WTC11 (cell line): Measurements from ENCODE around the gene HID1.

Experiments
- CBFB ChIP-seq: sonication (generic); formaldehyde crosslinking; IDR thresholded peaks from 2 replicates; pipeline ENCODE4 v1.8.1; 2022; ENCODE audit warnings: mild to moderate bottlenecking, low read depth, missing genetic modification reagents
- CREB1 ChIP-seq: sonication (generic); formaldehyde crosslinking; IDR thresholded peaks from 2 replicates; pipeline ENCODE4 v1.8.0; 2023; ENCODE audit warnings: mild to moderate bottlenecking, missing genetic modification reagents
- FOXJ3 ChIP-seq: sonication (generic); formaldehyde crosslinking; IDR thresholded peaks from 2 replicates; pipeline ENCODE4 v1.9.0; 2021; ENCODE audit warnings: missing genetic modification reagents, mild to moderate bottlenecking, borderline replicate concordance
- IRF2 ChIP-seq: sonication (generic); formaldehyde crosslinking; IDR thresholded peaks from 2 replicates; pipeline ENCODE4 v1.8.0; 2022; ENCODE audit warnings: low read depth, missing genetic modification reagents, borderline replicate concordance
- KAT7 ChIP-seq: sonication (generic); formaldehyde crosslinking; IDR thresholded peaks from 2 replicates; pipeline ENCODE4 v1.8.1; 2023; ENCODE audit warnings: missing genetic modification reagents, mild to moderate bottlenecking, borderline replicate concordance
- TCF7 ChIP-seq: sonication (generic); formaldehyde crosslinking; IDR thresholded peaks from 2 replicates; pipeline ENCODE4 v1.8.0; 2022; ENCODE audit warnings: mild to moderate bottlenecking, low read depth, missing genetic modification reagents, moderate library complexity
- TEAD4 ChIP-seq: sonication (generic); formaldehyde crosslinking; IDR thresholded peaks from 2 replicates; pipeline ENCODE4 v1.8.0; 2022; ENCODE audit warnings: mild to moderate bottlenecking, missing genetic modification reagents
- ZNF317 ChIP-seq: sonication (generic); formaldehyde crosslinking; IDR thresholded peaks from 2 replicates; pipeline ENCODE4 v1.8.1; 2023; ENCODE audit warnings: low read depth, mild to moderate bottlenecking, moderate library complexity, missing genetic modification reagents, borderline replicate concordance
- TF ChIP-seq, protein P1 (sequence below): fragments of 200-600 bp; IDR thresholded peaks from 2 replicates; pipeline ENCODE4 v1.8.0; 2022; ENCODE audit warnings: antibody characterized with exemption
- TF ChIP-seq, protein P2 (sequence below): sonication (generic); formaldehyde crosslinking; IDR thresholded peaks from 2 replicates; pipeline ENCODE4 v1.8.0; 2022; ENCODE audit warnings: mild to moderate bottlenecking, missing genetic modification reagents
- TF ChIP-seq, protein P3 (sequence below): sonication (generic); formaldehyde crosslinking; IDR thresholded peaks from 2 replicates; pipeline ENCODE4 v1.8.1; 2023; ENCODE audit warnings: mild to moderate bottlenecking, missing genetic modification reagents
- TF ChIP-seq, protein P4 (sequence below): sonication (generic); formaldehyde crosslinking; IDR thresholded peaks from 2 replicates; pipeline ENCODE4 v1.8.0; 2022; ENCODE audit warnings: mild to moderate bottlenecking, missing genetic modification reagents
- TF ChIP-seq, protein P5 (sequence below): fragments of 250-450 bp; sonication (Bioruptor Pico); IDR thresholded peaks from 2 replicates; pipeline ENCODE4 v2.1.2; 2022; ENCODE audit warnings: mild to moderate bottlenecking, moderate library complexity

DNA sequence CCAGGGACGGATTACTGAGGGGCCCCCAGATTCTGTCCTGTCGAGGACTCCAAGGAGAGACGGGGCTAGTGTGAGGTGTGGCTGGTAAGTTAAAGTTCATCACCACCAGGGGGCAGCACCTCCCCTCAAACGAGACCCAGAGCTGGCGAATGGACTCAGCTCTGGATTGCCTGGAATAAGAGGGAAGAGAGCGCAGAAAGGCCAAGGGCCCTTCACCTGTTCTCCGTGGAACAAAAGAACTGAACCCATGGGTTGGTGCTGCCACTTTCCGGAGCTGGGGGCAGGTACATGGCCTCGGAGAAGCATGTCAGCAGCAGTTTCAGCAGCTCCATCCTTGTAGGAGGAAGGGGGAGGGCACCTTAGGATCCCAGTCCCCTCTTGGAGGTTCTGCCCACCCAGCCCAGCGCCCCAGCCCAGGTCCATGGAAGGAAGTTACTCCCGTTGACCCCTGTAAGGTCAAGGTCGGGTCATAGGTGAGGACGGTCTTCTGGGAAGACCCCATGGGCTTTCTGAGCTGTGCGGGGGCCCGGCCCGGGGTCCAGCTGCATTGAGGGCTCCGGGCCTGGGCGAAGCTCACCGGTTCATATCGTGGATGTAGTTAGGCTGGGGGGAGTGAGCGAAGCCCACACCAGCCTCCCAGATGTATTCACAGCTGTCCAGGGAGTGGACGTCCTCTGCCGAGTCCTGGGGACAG, 10.8 kb downstream of the HID1 start:
- TF ChIP-seq CBFB (CRISPR knock-in tag): no peak
- TF ChIP-seq ZNF317 (CRISPR knock-in tag): no peak
- TF ChIP-seq, protein P1, sequence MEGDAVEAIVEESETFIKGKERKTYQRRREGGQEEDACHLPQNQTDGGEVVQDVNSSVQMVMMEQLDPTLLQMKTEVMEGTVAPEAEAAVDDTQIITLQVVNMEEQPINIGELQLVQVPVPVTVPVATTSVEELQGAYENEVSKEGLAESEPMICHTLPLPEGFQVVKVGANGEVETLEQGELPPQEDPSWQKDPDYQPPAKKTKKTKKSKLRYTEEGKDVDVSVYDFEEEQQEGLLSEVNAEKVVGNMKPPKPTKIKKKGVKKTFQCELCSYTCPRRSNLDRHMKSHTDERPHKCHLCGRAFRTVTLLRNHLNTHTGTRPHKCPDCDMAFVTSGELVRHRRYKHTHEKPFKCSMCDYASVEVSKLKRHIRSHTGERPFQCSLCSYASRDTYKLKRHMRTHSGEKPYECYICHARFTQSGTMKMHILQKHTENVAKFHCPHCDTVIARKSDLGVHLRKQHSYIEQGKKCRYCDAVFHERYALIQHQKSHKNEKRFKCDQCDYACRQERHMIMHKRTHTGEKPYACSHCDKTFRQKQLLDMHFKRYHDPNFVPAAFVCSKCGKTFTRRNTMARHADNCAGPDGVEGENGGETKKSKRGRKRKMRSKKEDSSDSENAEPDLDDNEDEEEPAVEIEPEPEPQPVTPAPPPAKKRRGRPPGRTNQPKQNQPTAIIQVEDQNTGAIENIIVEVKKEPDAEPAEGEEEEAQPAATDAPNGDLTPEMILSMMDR: peak; percentile 88
- no peak for TF ChIP-seq TCF7 (CRISPR knock-in tag)
- TF ChIP-seq, protein P2, sequence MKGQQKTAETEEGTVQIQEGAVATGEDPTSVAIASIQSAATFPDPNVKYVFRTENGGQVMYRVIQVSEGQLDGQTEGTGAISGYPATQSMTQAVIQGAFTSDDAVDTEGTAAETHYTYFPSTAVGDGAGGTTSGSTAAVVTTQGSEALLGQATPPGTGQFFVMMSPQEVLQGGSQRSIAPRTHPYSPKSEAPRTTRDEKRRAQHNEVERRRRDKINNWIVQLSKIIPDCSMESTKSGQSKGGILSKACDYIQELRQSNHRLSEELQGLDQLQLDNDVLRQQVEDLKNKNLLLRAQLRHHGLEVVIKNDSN (CRISPR knock-in tag): no peak
- TF ChIP-seq, protein P3, sequence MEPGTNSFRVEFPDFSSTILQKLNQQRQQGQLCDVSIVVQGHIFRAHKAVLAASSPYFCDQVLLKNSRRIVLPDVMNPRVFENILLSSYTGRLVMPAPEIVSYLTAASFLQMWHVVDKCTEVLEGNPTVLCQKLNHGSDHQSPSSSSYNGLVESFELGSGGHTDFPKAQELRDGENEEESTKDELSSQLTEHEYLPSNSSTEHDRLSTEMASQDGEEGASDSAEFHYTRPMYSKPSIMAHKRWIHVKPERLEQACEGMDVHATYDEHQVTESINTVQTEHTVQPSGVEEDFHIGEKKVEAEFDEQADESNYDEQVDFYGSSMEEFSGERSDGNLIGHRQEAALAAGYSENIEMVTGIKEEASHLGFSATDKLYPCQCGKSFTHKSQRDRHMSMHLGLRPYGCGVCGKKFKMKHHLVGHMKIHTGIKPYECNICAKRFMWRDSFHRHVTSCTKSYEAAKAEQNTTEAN (CRISPR knock-in tag): no peak
- TF ChIP-seq FOXJ3 (CRISPR knock-in tag): no peak
- no peak for TF ChIP-seq KAT7 (CRISPR knock-in tag)
- TF ChIP-seq, protein P4, sequence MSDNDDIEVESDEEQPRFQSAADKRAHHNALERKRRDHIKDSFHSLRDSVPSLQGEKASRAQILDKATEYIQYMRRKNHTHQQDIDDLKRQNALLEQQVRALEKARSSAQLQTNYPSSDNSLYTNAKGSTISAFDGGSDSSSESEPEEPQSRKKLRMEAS: no peak
- TF ChIP-seq, protein P5, sequence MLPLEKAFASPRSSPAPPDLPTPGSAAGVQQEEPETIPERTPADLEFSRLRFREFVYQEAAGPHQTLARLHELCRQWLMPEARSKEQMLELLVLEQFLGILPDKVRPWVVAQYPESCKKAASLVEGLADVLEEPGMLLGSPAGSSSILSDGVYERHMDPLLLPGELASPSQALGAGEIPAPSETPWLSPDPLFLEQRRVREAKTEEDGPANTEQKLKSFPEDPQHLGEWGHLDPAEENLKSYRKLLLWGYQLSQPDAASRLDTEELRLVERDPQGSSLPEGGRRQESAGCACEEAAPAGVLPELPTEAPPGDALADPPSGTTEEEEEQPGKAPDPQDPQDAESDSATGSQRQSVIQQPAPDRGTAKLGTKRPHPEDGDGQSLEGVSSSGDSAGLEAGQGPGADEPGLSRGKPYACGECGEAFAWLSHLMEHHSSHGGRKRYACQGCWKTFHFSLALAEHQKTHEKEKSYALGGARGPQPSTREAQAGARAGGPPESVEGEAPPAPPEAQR (CRISPR knock-in tag): no peak
- no peak for TF ChIP-seq CREB1 (CRISPR knock-in tag)
- no peak for TF ChIP-seq TEAD4
- TF ChIP-seq IRF2 (CRISPR knock-in tag): no peak
